ENCODE results near the gene CEBPG.

CEBPG gene

DNA sequence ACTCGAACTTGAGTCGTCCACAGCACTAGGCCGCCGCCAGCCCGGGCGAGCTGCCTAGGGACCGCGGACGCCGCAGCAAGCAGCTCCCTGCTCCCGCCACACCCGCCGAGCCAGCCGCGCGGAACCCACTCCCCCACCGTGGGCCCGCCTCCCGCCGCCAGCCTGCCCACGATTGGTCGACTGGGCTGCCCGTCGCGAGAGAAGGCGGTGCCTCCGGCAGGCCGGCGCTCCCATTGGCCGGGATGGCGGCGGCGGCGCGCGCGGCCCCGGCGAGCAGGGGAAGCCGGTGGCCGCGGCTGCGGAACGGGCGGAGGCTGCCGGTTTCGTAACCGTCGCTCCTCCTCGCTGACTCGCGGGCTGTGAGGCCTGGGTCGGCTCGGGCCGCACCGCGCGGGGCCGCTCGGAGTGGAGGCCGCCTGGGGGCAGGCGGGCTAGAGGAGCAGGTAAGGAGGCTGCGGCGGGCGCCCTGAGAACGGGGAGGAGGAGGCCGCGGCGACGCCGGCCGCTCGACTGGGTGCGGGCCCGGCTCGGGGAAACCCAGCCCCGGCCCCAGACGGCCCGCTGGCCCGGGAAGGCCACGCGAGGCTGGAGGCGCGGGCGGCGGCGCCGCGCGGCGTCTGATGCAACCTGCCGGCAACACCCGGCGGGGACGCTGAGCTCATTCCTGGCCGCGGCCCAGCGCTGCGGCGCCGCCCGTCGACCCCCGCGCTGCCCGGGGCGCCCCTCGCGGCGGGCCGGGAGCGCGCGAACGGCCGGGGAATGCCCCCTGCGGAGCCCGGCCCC is at the start of gene CEBPG:
TSS of gene CEBPG (plus strand) at position 257 of the 783 bp plus-strand sequence. CDS start 5,531 bp downstream, outside the sequence.
- H2AFZ ChIP-seq (ENCODE audit: low read depth, low read length): peak within 1 kb of the TSS; percentile 94
- no peaks in the 10 kb centered on the region for H3K27me3 ChIP-seq (ENCODE audit: insufficient read depth, low read length)
- peaks cover 20% of the 10 kb centered on the region for H3K4me1 ChIP-seq (ENCODE audit: insufficient read depth, low read length)
- no peaks in the 10 kb centered on the region for H3K9me3 ChIP-seq (ENCODE audit: low read length)
- H3K36me3 ChIP-seq (ENCODE audit: insufficient read depth, low read length): peaks cover 2% of the 10 kb centered on the region
- peak within 1 kb of the TSS; percentile 99 for H3K4me3 ChIP-seq (ENCODE audit: low read length)

DNA sequence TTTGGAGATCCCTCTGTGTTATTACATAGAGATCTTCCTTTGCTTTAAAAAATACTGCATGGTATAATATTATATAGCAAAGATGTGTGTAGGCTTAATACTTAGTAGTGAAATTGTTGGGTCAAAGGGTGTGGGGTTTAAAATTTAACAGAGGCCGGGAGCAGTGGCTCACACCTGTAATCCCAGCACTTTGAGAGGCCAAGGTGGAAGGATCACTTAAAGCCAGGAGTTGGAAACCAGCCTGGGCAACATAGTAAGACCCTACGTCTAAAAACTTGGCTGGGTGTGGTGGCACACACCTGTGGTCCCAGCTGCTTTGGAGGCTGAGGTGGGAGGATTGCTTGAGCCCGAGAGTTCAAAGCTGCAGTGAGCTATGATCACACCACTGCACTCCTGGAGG is 48.9 kb upstream of the CEBPG start:
- Histone ChIP-seq H3K4me3 (ENCODE audit: low read length) (no peak overlapping the region), H3K36me3 (ENCODE audit: insufficient read depth, low read length) (no peaks in the 10 kb centered on the region), H3K4me1 (ENCODE audit: insufficient read depth, low read length) (no peaks in the 10 kb centered on the region), H3K9me3 (ENCODE audit: low read length) (no peaks in the 10 kb centered on the region), H3K27me3 (ENCODE audit: insufficient read depth, low read length) (no peaks in the 10 kb centered on the region), H2AFZ (ENCODE audit: low read depth, low read length) (no peak overlapping the region)

DNA sequence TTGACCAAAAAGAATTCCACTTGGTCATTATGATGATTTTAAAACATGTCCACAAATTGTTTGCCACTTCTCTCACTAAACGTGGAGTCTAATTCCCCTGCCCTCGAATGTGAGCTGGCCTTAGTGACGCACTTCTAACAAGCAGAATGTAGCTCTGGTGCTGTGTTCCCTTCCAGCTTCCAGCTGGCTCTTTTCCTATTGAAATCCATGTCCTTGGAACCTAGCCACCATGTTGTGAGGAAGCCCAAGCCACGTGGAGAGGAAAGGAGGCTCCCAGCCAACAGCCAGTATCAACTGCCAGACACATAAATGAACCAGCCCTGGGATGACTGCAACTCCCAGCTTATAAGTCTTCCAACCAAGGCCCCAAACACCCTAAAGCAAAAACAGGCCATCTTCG is 47.6 kb upstream of the CEBPG start:
- no peaks in the 10 kb centered on the region for H3K27me3 ChIP-seq (ENCODE audit: insufficient read depth, low read length)
- no peak overlapping the region for H3K4me3 ChIP-seq (ENCODE audit: low read length)
- H3K4me1 ChIP-seq (ENCODE audit: insufficient read depth, low read length): no peaks in the 10 kb centered on the region
- H3K9me3 ChIP-seq (ENCODE audit: low read length): no peaks in the 10 kb centered on the region
- no peaks in the 10 kb centered on the region for H3K36me3 ChIP-seq (ENCODE audit: insufficient read depth, low read length)
- H2AFZ ChIP-seq (ENCODE audit: low read depth, low read length): no peak overlapping the region

DNA sequence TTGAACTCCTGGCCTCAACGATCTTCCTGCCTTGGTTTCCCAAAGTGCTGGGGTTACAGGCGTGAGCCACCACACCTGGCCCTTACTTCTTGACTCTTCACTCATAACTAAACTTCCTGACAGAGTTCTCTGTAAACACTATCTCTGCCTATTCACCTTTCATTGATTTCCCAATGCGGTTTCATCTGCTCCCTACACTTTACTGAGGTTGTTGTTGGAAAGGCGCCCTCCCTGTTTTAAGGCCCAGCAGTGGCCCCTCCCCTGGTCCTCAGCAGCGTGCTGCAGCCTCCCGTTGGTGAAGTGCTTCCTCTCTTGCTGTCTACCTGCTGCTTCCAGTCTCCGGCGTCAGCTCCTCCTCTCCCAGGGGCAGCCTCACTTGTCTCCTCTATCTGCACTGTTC is 44.4 kb upstream of the CEBPG start:
- H3K4me3 ChIP-seq (ENCODE audit: low read length): no peak overlapping the region
- no peaks in the 10 kb centered on the region for H3K4me1 ChIP-seq (ENCODE audit: insufficient read depth, low read length)
- H2AFZ ChIP-seq (ENCODE audit: low read depth, low read length): no peak overlapping the region
- H3K9me3 ChIP-seq (ENCODE audit: low read length): no peaks in the 10 kb centered on the region
- H3K36me3 ChIP-seq (ENCODE audit: insufficient read depth, low read length): no peaks in the 10 kb centered on the region
- no peaks in the 10 kb centered on the region for H3K27me3 ChIP-seq (ENCODE audit: insufficient read depth, low read length)

DNA sequence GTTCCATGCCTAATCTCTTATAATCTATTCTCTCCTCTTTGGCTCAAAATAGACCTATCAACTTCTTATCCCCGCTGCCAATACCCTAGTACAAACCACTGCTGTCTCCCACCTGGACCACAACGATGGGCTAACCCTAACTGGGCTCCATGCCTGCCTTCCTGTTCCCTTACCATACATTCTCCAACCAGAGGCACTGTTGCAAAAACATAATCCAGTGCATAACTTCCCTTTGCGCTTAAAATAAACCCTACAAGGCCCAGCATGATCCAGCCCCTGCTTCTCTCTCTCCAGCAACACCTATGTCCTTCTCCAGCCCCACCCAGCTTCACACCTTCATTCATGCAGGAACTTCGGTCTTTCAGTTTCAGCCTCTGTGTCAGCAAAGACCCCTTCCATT is 43.8 kb upstream of the CEBPG start:
- no peaks in the 10 kb centered on the region for H3K9me3 ChIP-seq (ENCODE audit: low read length)
- no peak overlapping the region for H2AFZ ChIP-seq (ENCODE audit: low read depth, low read length)
- no peaks in the 10 kb centered on the region for H3K36me3 ChIP-seq (ENCODE audit: insufficient read depth, low read length)
- no peaks in the 10 kb centered on the region for H3K4me1 ChIP-seq (ENCODE audit: insufficient read depth, low read length)
- H3K27me3 ChIP-seq (ENCODE audit: insufficient read depth, low read length): no peaks in the 10 kb centered on the region
- H3K4me3 ChIP-seq (ENCODE audit: low read length): no peak overlapping the region

DNA sequence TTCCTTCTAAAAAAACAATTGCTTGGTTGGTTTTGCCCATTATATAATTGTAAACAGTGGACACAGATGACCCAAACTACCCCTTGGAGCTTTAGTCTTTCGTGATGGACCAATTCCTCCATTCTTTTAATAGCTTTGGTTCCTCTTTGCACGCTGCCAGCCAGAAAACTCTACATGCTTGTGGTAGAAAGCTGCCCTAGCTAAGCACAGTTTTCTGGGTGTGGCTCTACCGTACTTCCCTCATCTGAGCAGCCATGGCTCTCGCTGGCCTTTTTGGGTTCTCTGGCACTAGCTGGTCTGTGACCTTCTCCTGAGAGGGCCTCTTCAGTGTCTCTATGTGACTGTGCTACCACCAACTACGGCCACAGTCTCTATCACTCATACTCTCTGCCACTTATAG is 41.3 kb upstream of the CEBPG start:
- Histone ChIP-seq H3K4me1 (ENCODE audit: insufficient read depth, low read length) (no peaks in the 10 kb centered on the region), H3K9me3 (ENCODE audit: low read length) (no peaks in the 10 kb centered on the region), H2AFZ (ENCODE audit: low read depth, low read length) (no peak overlapping the region), H3K36me3 (ENCODE audit: insufficient read depth, low read length) (no peaks in the 10 kb centered on the region), H3K4me3 (ENCODE audit: low read length) (no peak overlapping the region), H3K27me3 (ENCODE audit: insufficient read depth, low read length) (no peaks in the 10 kb centered on the region)

DNA sequence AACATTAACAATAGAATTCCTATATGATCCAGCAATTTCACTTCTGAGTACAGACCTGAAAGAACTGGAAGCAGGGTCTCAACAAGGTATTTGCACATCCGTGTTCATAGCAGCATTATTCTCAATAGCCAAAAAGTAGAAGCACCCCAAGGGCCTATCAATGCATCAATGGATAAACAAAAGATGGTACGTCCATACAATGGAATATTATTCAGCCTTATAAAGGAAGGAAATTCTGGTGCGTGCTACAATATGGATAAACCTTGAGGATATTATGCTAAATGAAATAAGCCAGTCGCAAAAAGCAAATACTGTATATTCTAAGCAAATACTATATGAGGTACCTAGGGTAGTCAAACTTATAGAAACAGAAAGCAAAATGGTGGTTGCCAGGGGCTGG is 40.4 kb upstream of the CEBPG start:
- no peaks in the 10 kb centered on the region for H3K27me3 ChIP-seq (ENCODE audit: insufficient read depth, low read length)
- no peaks in the 10 kb centered on the region for H3K36me3 ChIP-seq (ENCODE audit: insufficient read depth, low read length)
- no peaks in the 10 kb centered on the region for H3K9me3 ChIP-seq (ENCODE audit: low read length)
- no peak overlapping the region for H3K4me3 ChIP-seq (ENCODE audit: low read length)
- H2AFZ ChIP-seq (ENCODE audit: low read depth, low read length): no peak overlapping the region
- H3K4me1 ChIP-seq (ENCODE audit: insufficient read depth, low read length): no peaks in the 10 kb centered on the region

DNA sequence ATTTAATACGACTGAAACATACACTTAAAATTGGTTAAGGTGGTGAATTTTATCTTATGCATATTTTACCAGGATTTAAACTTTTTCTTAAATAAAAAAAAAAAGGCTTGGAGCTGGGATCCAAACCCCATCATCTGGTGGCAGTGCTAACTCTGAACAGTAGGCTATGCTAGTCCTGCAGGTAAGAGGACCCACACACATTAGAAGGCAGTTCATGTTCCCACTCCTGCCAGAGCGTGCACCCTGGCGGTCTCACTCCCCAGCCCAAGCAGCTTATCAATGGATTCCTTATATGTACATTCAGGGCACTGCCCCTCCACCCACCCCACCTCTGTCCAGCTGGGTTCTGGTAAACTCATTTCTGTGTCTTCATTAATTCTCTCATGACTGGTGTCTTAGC is 39.9 kb upstream of the CEBPG start:
- H3K36me3 ChIP-seq (ENCODE audit: insufficient read depth, low read length): no peaks in the 10 kb centered on the region
- H3K27me3 ChIP-seq (ENCODE audit: insufficient read depth, low read length): no peaks in the 10 kb centered on the region
- no peak overlapping the region for H3K4me3 ChIP-seq (ENCODE audit: low read length)
- H3K4me1 ChIP-seq (ENCODE audit: insufficient read depth, low read length): no peaks in the 10 kb centered on the region
- H2AFZ ChIP-seq (ENCODE audit: low read depth, low read length): no peak overlapping the region
- H3K9me3 ChIP-seq (ENCODE audit: low read length): no peaks in the 10 kb centered on the region

DNA sequence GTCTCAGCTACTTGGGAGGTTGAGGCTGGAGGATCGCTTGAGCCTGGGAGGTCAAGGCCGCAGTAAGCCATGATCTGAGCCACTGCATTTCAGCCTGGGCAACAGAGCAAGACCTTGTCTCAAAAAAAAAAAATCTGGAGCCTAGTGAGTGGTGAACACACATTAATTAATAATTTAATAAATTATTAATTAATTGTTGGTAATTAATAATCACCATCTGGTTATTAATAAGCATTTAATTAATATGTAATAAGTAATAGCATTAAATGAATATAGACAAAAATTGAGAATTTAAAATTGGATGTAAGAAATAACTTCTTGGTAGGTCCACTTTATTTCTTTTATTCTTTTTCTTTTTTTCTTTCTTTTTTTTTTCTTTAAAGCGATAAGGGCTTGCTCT is 39.2 kb upstream of the CEBPG start:
- Histone ChIP-seq H2AFZ (ENCODE audit: low read depth, low read length) (no peak overlapping the region), H3K4me3 (ENCODE audit: low read length) (no peak overlapping the region), H3K9me3 (ENCODE audit: low read length) (no peaks in the 10 kb centered on the region), H3K36me3 (ENCODE audit: insufficient read depth, low read length) (no peaks in the 10 kb centered on the region), H3K4me1 (ENCODE audit: insufficient read depth, low read length) (no peaks in the 10 kb centered on the region), H3K27me3 (ENCODE audit: insufficient read depth, low read length) (no peaks in the 10 kb centered on the region)

DNA sequence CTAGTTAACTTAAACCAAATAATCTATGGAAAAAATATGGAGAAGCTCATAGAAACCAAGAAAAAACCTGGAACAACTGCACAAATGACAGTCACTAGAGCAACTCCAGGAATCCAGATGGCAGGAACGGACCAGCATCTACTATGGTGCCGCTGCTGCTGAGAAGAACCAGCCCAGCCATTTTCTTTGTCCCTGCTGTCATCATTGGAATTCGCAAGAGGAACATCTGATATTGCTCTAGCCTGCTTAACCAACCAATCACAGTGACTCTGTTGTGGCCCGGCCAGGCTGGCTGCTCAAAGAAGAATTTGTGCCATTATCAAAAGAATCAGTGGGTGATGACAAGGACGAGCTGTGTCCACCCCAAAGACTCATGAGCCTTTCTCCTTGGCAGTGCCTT is 38.1 kb upstream of the CEBPG start:
- H3K27me3 ChIP-seq (ENCODE audit: insufficient read depth, low read length): peaks cover 1% of the 10 kb centered on the region
- no peak overlapping the region for H2AFZ ChIP-seq (ENCODE audit: low read depth, low read length)
- H3K36me3 ChIP-seq (ENCODE audit: insufficient read depth, low read length): no peaks in the 10 kb centered on the region
- H3K9me3 ChIP-seq (ENCODE audit: low read length): no peaks in the 10 kb centered on the region
- H3K4me3 ChIP-seq (ENCODE audit: low read length): no peak overlapping the region
- no peaks in the 10 kb centered on the region for H3K4me1 ChIP-seq (ENCODE audit: insufficient read depth, low read length)

DNA sequence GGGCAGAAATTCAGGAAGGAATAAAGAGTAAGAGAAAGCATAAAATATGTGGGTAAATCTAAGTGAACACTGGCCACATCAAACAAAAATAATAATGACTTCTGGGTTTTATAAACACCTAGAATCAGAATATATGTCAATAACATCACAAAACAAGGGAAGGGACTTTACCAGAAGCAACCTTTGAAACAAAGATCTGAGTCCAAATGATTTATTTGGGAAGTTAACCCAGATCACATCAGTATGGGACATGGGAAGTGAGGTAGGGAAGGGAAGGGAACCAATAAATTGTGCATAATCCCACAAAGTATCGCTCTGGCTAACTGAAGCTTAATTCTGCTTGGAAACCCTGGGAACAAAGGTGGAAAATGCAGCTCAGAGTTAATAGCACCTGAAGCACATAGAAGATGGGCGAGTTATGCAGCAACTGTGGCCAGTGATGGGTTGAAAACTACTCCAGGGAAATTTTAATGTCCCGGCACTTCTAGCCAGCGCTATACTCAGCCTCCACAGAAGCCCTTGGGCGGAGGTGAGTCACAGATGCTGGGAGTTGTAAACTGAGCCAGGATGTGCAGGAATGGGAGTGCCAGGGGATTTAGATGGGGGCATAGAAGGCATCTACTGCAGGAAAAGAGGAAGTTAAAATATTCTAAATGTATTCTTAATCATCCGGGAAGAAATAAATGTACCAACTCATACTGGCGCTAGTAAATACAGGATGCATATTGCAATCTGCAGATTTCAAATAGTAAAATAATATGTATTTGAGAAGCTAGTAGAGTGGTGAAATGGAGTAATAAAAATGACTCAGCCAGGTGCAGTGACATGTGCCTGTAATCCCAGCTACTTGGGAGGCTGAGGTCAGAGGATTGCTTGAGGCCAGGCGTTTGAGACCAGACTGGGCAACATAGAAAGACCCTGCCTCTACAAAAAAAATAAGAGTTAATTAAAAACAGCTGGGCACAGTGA is 34.2 kb upstream of the CEBPG start:
- Histone ChIP-seq H2AFZ (ENCODE audit: low read depth, low read length) (no peak overlapping the region), H3K4me1 (ENCODE audit: insufficient read depth, low read length) (peaks cover 7% of the 10 kb centered on the region), H3K36me3 (ENCODE audit: insufficient read depth, low read length) (no peaks in the 10 kb centered on the region), H3K9me3 (ENCODE audit: low read length) (no peaks in the 10 kb centered on the region), H3K27me3 (ENCODE audit: insufficient read depth, low read length) (peaks cover 3% of the 10 kb centered on the region), H3K4me3 (ENCODE audit: low read length) (no peak overlapping the region)

DNA sequence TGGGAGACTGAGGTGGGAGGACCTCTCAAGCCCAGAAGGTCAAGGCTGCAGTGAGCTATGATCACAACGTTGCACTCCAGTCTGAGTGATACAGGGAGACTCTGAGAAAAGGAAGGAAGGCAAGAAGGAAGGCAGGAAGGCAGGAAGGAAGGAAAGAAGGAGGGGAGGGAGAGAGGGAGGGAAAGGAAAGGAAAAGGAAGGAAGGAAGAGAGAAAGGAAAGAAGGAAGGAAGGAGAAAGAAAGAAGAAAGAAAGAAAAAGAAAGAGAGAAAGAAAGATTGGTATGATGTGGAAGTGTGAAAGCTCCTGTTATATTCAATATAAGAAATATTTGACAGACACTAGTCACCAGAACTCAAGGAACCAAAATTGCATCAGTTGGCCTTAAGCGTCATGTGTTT is 32.5 kb upstream of the CEBPG start:
- no peak overlapping the region for H3K4me3 ChIP-seq (ENCODE audit: low read length)
- H3K36me3 ChIP-seq (ENCODE audit: insufficient read depth, low read length): no peaks in the 10 kb centered on the region
- H3K9me3 ChIP-seq (ENCODE audit: low read length): no peaks in the 10 kb centered on the region
- H3K4me1 ChIP-seq (ENCODE audit: insufficient read depth, low read length): peaks cover 10% of the 10 kb centered on the region
- no peak overlapping the region for H2AFZ ChIP-seq (ENCODE audit: low read depth, low read length)
- peaks cover 6% of the 10 kb centered on the region for H3K27me3 ChIP-seq (ENCODE audit: insufficient read depth, low read length)

DNA sequence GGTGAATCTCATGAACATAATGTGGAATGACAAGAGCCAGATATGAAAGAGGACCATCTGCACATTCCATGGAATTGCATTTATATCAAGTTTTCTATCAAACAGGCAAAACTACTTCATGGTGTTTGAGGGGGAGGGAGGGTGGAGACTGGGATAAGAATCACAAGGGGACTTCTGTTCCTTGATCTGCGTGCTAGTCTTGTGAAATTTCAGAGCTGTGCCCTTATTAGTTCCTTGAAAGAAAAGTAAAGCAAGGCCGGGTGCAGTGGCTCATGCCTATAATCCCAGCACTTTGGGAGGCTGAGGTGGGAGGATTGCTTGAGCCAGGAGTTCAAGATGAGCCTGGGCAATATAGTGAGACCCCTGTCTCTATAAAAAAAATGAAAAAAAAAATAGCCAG is 30.2 kb upstream of the CEBPG start:
- H2AFZ ChIP-seq (ENCODE audit: low read depth, low read length): no peak overlapping the region
- H3K9me3 ChIP-seq (ENCODE audit: low read length): no peaks in the 10 kb centered on the region
- peaks cover 10% of the 10 kb centered on the region for H3K4me1 ChIP-seq (ENCODE audit: insufficient read depth, low read length)
- peaks cover 18% of the 10 kb centered on the region for H3K27me3 ChIP-seq (ENCODE audit: insufficient read depth, low read length)
- no peaks in the 10 kb centered on the region for H3K36me3 ChIP-seq (ENCODE audit: insufficient read depth, low read length)
- no peak overlapping the region for H3K4me3 ChIP-seq (ENCODE audit: low read length)
